Fibroblast of mammary gland (primary cell): ENCODE data around the gene HHATL.
"Not testable (repeated sequence)": the region's sequence is repeated elsewhere in the genome, so short reads cannot be mapped to it uniquely, and the experiment has no call there.

Source experiments
- DNase-seq: peaks from one replicate; pipeline ENCODE4 v3.0.0-alpha.2; 2010; ENCODE audit warnings: low read depth
- H3K4me3 ChIP-seq: 2 replicates; pipeline ENCODE4 v1.5.1; 2011; ENCODE audit warnings: low read depth, mild to moderate bottlenecking, low read length, moderate library complexity; ENCODE audit not compliant: control insufficient read depth
- CTCF ChIP-seq: conservative IDR thresholded peaks from 2 replicates; pipeline ENCODE4 v1.5.1; 2011; ENCODE audit warnings: low read depth, low read length, inconsistent platforms; ENCODE audit not compliant: control insufficient read depth, insufficient read depth

Gene HHATL

GRCh38 chr3:42729404-42730145 lies 27.0 kb upstream of the HHATL start:
- no peak overlapping the region for H3K4me3 ChIP-seq
- DNase-seq = no peak
- no peak for TF ChIP-seq CTCF

DNA sequence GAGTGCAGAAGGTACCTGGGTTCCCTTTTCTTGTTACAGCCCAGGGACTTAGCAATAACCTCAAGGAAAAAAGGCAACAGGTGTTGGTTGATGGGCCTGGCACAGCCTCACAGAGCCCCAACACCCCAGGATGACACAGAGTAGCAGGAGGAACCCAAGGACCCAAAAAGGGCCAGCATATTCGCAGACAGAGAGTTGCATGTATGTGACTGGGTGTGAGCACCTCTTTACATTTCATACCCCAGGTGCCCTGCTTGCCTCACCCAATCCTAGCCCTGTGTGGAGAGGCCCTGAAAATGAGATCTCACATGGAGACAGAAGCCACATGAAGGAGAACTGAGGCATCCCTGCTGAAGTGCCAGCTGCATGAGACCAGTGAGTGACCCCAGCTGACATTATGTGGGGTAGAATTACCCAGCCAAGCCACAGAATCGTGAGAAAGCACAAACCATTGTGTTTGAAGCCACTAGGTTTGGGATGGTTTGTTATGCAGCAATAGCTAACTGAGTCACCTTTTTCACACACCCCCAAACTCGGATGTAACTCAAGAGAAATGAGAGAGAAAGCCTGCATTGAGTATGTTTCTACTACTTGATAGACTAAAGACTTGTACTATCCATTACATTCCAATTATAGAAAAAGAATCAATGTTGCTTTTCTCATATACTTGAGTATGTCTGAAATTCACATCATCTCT lies 26.2 kb upstream of the HHATL start:
- no peak for DNase-seq
- TF ChIP-seq CTCF = no peak
- no peak overlapping the region for H3K4me3 ChIP-seq

DNA sequence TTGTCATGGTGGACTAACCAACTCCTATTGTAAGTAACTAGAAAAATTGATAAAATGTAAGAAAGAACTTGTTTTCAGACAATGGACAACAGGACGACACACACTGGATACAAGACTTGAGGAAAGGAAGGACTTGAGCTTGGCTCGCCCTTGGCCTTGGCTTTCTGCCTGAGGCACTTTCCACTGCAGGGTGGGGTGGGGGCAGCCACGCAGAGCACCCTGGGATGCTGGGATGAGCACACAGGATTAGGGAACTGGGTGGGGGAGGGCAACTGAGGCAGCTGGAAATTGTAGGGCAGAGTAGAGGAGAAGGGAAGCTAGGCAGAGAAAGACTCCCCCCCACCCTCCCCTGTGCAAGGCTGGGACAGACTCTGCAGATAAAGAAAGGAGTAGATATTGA lies 25.5 kb upstream of the HHATL start:
- DNase-seq = no peak
- TF ChIP-seq CTCF = no peak

GRCh38 chr3:42725454-42725853 lies 22.9 kb upstream of the HHATL start:
- no peak overlapping the region for H3K4me3 ChIP-seq
- TF ChIP-seq CTCF = no peak
- DNase-seq = no peak

More for the DNA sequence above, 25.5 kb upstream of the HHATL start:
- no peak overlapping the region for H3K4me3 ChIP-seq

- DNase-seq = no peak
- no peak for TF ChIP-seq CTCF
These were observed 20.6 kb upstream of the HHATL start for GRCh38 chr3:42723219-42723618.

GRCh38 chr3:42722442-42722841 lies 19.8 kb upstream of the HHATL start:
- H3K4me3 ChIP-seq, DNase-seq: not testable (repeated sequence)

More at GRCh38 chr3:42723219-42723618, 20.6 kb upstream of the HHATL start:
- H3K4me3 ChIP-seq = no peak overlapping the region

DNA sequence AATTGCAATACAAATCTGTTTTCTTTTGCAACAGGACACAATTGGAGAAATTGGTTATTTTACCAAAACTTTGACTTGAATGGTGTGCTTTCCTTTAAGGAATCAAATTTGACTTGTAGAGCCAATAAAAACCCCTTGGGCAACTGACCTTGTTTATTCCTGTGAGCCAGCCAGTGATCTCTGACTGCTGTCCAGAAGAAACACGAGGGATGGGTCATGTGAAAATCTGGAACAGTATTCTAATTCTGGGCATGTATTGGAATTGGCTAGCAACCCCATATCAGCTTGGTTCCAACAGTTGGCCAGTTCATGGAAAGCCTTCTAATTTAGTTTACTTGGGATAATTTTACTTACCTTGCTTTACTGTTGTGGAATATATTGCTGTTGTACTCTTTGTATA lies 19.1 kb upstream of the HHATL start:
- DNase-seq = no peak
- no peak for TF ChIP-seq CTCF
- H3K4me3 ChIP-seq = no peak overlapping the region
